HepG2 (cell line): ENCODE measurements around the gene KCNIP3. TPM values are rescaled to one million over a fixed set of nuclear protein-coding genes. Genes with fewer than 3 reads are reported as not detected.
A peak's percentile ranks its signal among the peaks of the same experiment; 100 is the strongest.

Experiments used
- ATAC-seq: fragments of 200-7000 bp; cut with Tn5 transposase; 3 replicates; pipeline ENCODE4 v1.9.1; 2020; ENCODE audit warnings: mild to moderate bottlenecking, moderate library complexity
- BruUV-seq: library from RNA; stranded (reverse); fragments of 400-500 nt; replicated peaks from 2 replicates; lab custom pipeline; 2021; lab: Mats Ljungman, UMichigan
- CTCF ChIA-PET: fragments of 300-600 bp; formaldehyde crosslinking; extraction: SDS; loops from one replicate; lab custom pipeline; 2021; ENCODE audit warnings: low total read pairs, inconsistent platforms, low intra/inter-chr PET ratio; lab: Yijun Ruan, JAX
- POLR2A ChIA-PET: fragments of 350-600 bp; sonication (Branson Sonifier 250); formaldehyde crosslinking; loops from one replicate; lab custom pipeline; 2020; ENCODE audit warnings: antibody characterized with exemption, inconsistent platforms; lab: Yijun Ruan, JAX
- DNase-seq: peaks from one replicate; pipeline ENCODE4 v3.0.0-alpha.2; 2015; ENCODE audit warnings: low spot score
- FAIRE-seq: peaks from 3 replicates; lab custom pipeline; 2011; peaks lifted over from hg19 to GRCh38; lab: Jason Lieb, UNC
- H2AFZ ChIP-seq: one replicate; pipeline ENCODE4 v1.6.1; 2011; ENCODE audit warnings: low read length, inconsistent platforms
- H3K27ac ChIP-seq: fragments of 300-600 bp; 3 replicates; pipeline ENCODE4 v1.8.0; 2011; ENCODE audit warnings: mixed run types, mild to moderate bottlenecking, mixed read lengths, low read length, inconsistent platforms; ENCODE audit not compliant: insufficient read depth; ENCODE audit errors: extremely low read length
- H3K27me3 ChIP-seq, 2 experiments: fragments of 200-600 bp in 1 of 2; 2 replicates in 1 of 2; 3 replicates in 1 of 2; pipeline versions ENCODE4 v1.6.0 to v1.8.0; 2011; ENCODE audit warnings: low read length in 2 of 2, mild to moderate bottlenecking in 2 of 2, moderate library complexity in 2 of 2, inconsistent platforms in 1 of 2; ENCODE audit not compliant: insufficient read depth in 2 of 2, control insufficient read depth in 1 of 2
- H3K36me3 ChIP-seq, 2 experiments: fragments of 200-600 bp in 1 of 2; replicated peaks in 1 of 2; 2 replicates in 1 of 2; 3 replicates in 1 of 2; pipeline versions ENCODE4 v1.5.1 to v1.8.0; 2011; ENCODE audit warnings: low read length in 2 of 2, inconsistent platforms in 1 of 2; ENCODE audit not compliant: insufficient read depth in 2 of 2, control insufficient read depth in 1 of 2
- H3K4me1 ChIP-seq: 2 replicates; pipeline ENCODE4 v1.5.1; 2012; ENCODE audit warnings: low read length, inconsistent platforms; ENCODE audit not compliant: insufficient read depth
- H3K4me2 ChIP-seq: 2 replicates; pipeline ENCODE4 v1.6.0; 2011; ENCODE audit warnings: low read depth, low read length, inconsistent platforms
- H3K4me3 ChIP-seq, 3 experiments: fragments of 200-600 bp in 1 of 3; sonication (generic), shearing (Covaris generic) in 1 of 3; replicated peaks in 1 of 3; 2 replicates each; pipeline ENCODE4 v1.5.1; 2011 to 2016; ENCODE audit warnings: low read length in 3 of 3, inconsistent platforms in 2 of 3, low read depth in 2 of 3, mild to moderate bottlenecking in 2 of 3, control low read depth in 1 of 3, mixed read lengths in 1 of 3; ENCODE audit not compliant: insufficient read depth in 1 of 3
- H3K79me2 ChIP-seq: one replicate; pipeline ENCODE4 v1.6.1; 2011; ENCODE audit warnings: low read length, inconsistent platforms; ENCODE audit not compliant: insufficient read depth
- H3K9ac ChIP-seq: 2 replicates; pipeline ENCODE4 v1.6.0; 2011; ENCODE audit warnings: mild to moderate bottlenecking, low read depth, low read length, inconsistent platforms; ENCODE audit not compliant: insufficient read depth
- H3K9me3 ChIP-seq: 2 replicates; pipeline ENCODE4 v1.5.1; 2012; ENCODE audit warnings: mild to moderate bottlenecking, low read length
- H4K20me1 ChIP-seq: 2 replicates; pipeline ENCODE4 v1.6.0; 2011; ENCODE audit warnings: inconsistent platforms, mild to moderate bottlenecking, low read length, moderate library complexity; ENCODE audit not compliant: insufficient read depth
- AFF4 ChIP-seq: sonication (generic); formaldehyde crosslinking; IDR thresholded peaks from 2 replicates; pipeline ENCODE4 v1.4.0; 2020; ENCODE audit warnings: missing genetic modification reagents
- CBX5 ChIP-seq: sonication (generic); formaldehyde crosslinking; IDR thresholded peaks from 2 replicates; pipeline ENCODE4 v1.4.0; 2020; ENCODE audit warnings: missing genetic modification reagents, borderline replicate concordance
- FOXO4 ChIP-seq: sonication (generic); formaldehyde crosslinking; conservative IDR thresholded peaks from 2 replicates; pipeline ENCODE4 v1.8.1; 2023; ENCODE audit warnings: missing genetic modification reagents
- MNT ChIP-seq: fragments of 450-650 bp; IDR thresholded peaks from 2 replicates; pipeline ENCODE4 v1.6.1; 2016
- SALL1 ChIP-seq: sonication (generic); formaldehyde crosslinking; IDR thresholded peaks from 2 replicates; pipeline ENCODE4 v1.8.0; 2022; ENCODE audit warnings: mild to moderate bottlenecking, missing genetic modification reagents
- ZNF160 ChIP-seq: sonication (generic); formaldehyde crosslinking; IDR thresholded peaks from 2 replicates; pipeline ENCODE4 v1.8.0; 2022; ENCODE audit warnings: mild to moderate bottlenecking, inconsistent platforms, missing genetic modification reagents
- ZNF629 ChIP-seq: sonication (generic); formaldehyde crosslinking; conservative IDR thresholded peaks from 2 replicates; pipeline ENCODE4 v1.5.0; 2020; ENCODE audit warnings: missing genetic modification reagents
- WGBS: methylation state at CpG from one replicate; pipeline ENCODE4 v1.1.6; 2017; ENCODE audit warnings: low lambda C conversion rate; 5-methylcytosine and 5-hydroxymethylcytosine counted together
- in situ Hi-C: cut with HindIII; loops from 2 replicates; pipeline ENCODE4 v1.10.0; 2017; ENCODE audit warnings: low pct_unique_long_range_greater_than_20kb; ENCODE audit not compliant: extremely low pct_ligation_motif_present
- intact Hi-C: fragments of 100-400 bp; cut with micrococcal nuclease; formaldehyde crosslinking; loops from one replicate; pipeline ENCODE4 v1.10.0; 2022; ENCODE audit not compliant: unreplicated experiment
- polyA plus RNA-seq, 8 experiments: library from polyadenylated mRNA; depleted of rRNA in 3 of 8; stranded (reverse) in 7 of 8; unstranded in 1 of 8; fragments of >200 nt; fragmentation: Illumina TruSeq in 4 of 8; extraction: Trizol in 4 of 8; gene quantifications; 2 replicates each; pipeline versions ENCODE4 v1.2.1 to v1.2.3, GENCODE V29; 2011 to 2016; ENCODE audit warnings: low read depth in 4 of 8, missing spikeins in 1 of 8, mixed read lengths in 1 of 8; ENCODE audit not compliant: insufficient read depth in 1 of 8
- total RNA-seq, 5 experiments: library from RNA; depleted of rRNA; stranded (reverse); fragments of >200 nt; fragmentation: Illumina TruSeq; extraction: Trizol; gene quantifications; 2 replicates each; pipeline ENCODE4 v1.2.3, GENCODE V29; 2016; ENCODE audit warnings: low read depth in 1 of 5

The KCNIP3 gene
- total and polyA plus RNA-seq, 2 of the 13 experiments (the other 11 are each of a cell fraction or from before 2014, with no cell fraction given): not detected

GRCh38 chr2:95344656-95345055, 47.5 kb downstream of the KCNIP3 start:
- DNase-seq (no peak), FAIRE-seq (no peak), ATAC-seq (no peak)
- no TSS peak for BruUV-seq
- Histone ChIP-seq H3K4me1 (peaks cover 7% of the 10 kb centered on the region; the same call in 1 of the 2 replicates), H4K20me1 (no peaks in the 10 kb centered on the region; the same call in 1 of the 2 replicates), H3K79me2 (no peaks in the 10 kb centered on the region), H3K9me3 (no peaks in the 10 kb centered on the region), H3K27ac (no peak overlapping the region), H3K4me2 (no peak overlapping the region), H3K4me3 (no peak overlapping the region), H2AFZ (no peak overlapping the region), H3K27me3 (peaks cover 16 to 86% of the 10 kb centered on the region in 2 experiments; a peak in 4 of 5 replicates), H3K36me3 (no peaks in the 10 kb centered on the region), H3K9ac (no peak overlapping the region)
- TF ChIP-seq ZNF629 (CRISPR knock-in tag) (peak; percentile 69), SALL1 (no peak), MNT (peak; percentile 41)
- CTCF ChIA-PET: interaction anchor here (1.8 kb wide), 1 partner anchor 384 kb away, joined by 7 read pairs; no protein-coding TSS in a partner anchor
- intact Hi-C loops (loop anchor here (1.0 kb wide), 3 partner anchors 20 to 385 kb away; partner anchors contain the start of gene FAHD2A), in situ Hi-C loops (no loop called here)
- POLR2A ChIA-PET: no interaction called here
- 29% methylated on average over 4 of the region's 4 CpGs for WGBS

- Histone ChIP-seq H2AFZ (no peak overlapping the region), H4K20me1 (no peaks in the 10 kb centered on the region; the same call in 1 of the 2 replicates), H3K4me2 (peak overlapping the region; percentile 89), H3K27ac (no peak overlapping the region), H3K27me3 (peaks cover 16 to 87% of the 10 kb centered on the region in 2 experiments; a peak in 4 of 5 replicates), H3K36me3 (no peaks in the 10 kb centered on the region), H3K9ac (no peak overlapping the region), H3K9me3 (no peaks in the 10 kb centered on the region), H3K4me1 (peaks cover 7% of the 10 kb centered on the region; the same call in 1 of the 2 replicates), H3K4me3 (peak overlapping the region in 1 of 3 experiments; percentile 71; a peak in 1 of 6 replicates), H3K79me2 (no peaks in the 10 kb centered on the region)
- 31% methylated on average over 10 of the region's 24 CpGs for WGBS
- BruUV-seq: no TSS peak
- POLR2A ChIA-PET: no interaction called here
- in situ Hi-C loops: no loop called here
- no peak for FAIRE-seq
- DNase-seq: no peak
- CTCF ChIA-PET: interaction anchor here (1.8 kb wide), 1 partner anchor 384 kb away, joined by 7 read pairs; no protein-coding TSS in a partner anchor
- peak; percentile 34 for ATAC-seq
- intact Hi-C loops: loop anchor here (1.0 kb wide), 2 partner anchors 57 to 384 kb away; partner anchors contain the start of gene FAHD2A
- TF ChIP-seq FOXO4 (0 out of 2 replicates have a peak, but pooled peaks have one; percentile 34), CBX5 (CRISPR knock-in tag) (no peak), AFF4 (CRISPR knock-in tag) (no peak), ZNF160 (CRISPR knock-in tag) (0 out of 2 replicates have a peak, but pooled peaks have one; percentile 39)
These were observed 48.0 kb downstream of the KCNIP3 start for GRCh38 chr2:95345081-95345562.
